Esophagus (tissue), 2 donors: Measurements from ENCODE around the gene IRF7. TPM values are rescaled to one million over a fixed set of nuclear protein-coding genes. Genes with fewer than 3 reads are reported as not detected.
A peak's percentile ranks its signal among the peaks of the same experiment; 100 is the strongest.

Source experiments
- H3K27ac ChIP-seq, 2 donors: one replicate each; pipeline ENCODE4 v1.5.1; 2013; ENCODE audit warnings: low read depth in 2 of 2, mild to moderate bottlenecking in 2 of 2, inconsistent platforms in 1 of 2, low read length in 1 of 2, moderate library complexity in 1 of 2
- H3K27me3 ChIP-seq, 2 donors: one replicate each; pipeline ENCODE4 v1.6.1; 2013; ENCODE audit warnings: low read length in 2 of 2, control low read depth in 1 of 2, mild to moderate bottlenecking in 1 of 2; ENCODE audit not compliant: insufficient read depth in 2 of 2, control insufficient read depth in 1 of 2
- H3K36me3 ChIP-seq, 2 donors: one replicate each; pipeline ENCODE4 v1.6.1; 2013; ENCODE audit warnings: low read length in 1 of 2; ENCODE audit not compliant: control insufficient read depth in 2 of 2, insufficient read depth in 2 of 2
- H3K4me1 ChIP-seq, 2 donors: one replicate each; pipeline ENCODE4 v1.6.1; 2013; ENCODE audit warnings: low read length in 1 of 2; ENCODE audit not compliant: control insufficient read depth in 2 of 2, insufficient read depth in 2 of 2
- H3K4me3 ChIP-seq, 2 donors: one replicate each; pipeline ENCODE4 v1.5.1; 2013; ENCODE audit warnings: low read length in 2 of 2, mild to moderate bottlenecking in 2 of 2, low read depth in 1 of 2, moderate library complexity in 1 of 2
- H3K9me3 ChIP-seq, 2 donors: one replicate each; pipeline ENCODE4 v1.6.1; 2013; ENCODE audit warnings: mild to moderate bottlenecking in 2 of 2, low read depth in 1 of 2, low read length in 1 of 2, moderate library complexity in 1 of 2; ENCODE audit not compliant: control insufficient read depth in 2 of 2, insufficient read depth in 1 of 2
- WGBS, 2 donors: extraction: QIAGEN DNeasy Blood & Tissue Kit; methylation state at CpG; one replicate each; pipeline ENCODE4 v1.1.7; 2013; 5-methylcytosine and 5-hydroxymethylcytosine counted together
- polyA plus RNA-seq, 2 donors: library from polyadenylated mRNA; stranded (reverse); fragments of 200-250 nt; gene quantifications; one replicate each; pipeline ENCODE4 v1.2.3, GENCODE V29; 2013
- donor health status: healthy with polysubstance abuse.
- donor health status: Bipolar disorder and iron deficiency.

IRF7 gene
- 10 to 100 TPM; 17.0 to 30.1 TPM for polyA plus RNA-seq

DNA sequence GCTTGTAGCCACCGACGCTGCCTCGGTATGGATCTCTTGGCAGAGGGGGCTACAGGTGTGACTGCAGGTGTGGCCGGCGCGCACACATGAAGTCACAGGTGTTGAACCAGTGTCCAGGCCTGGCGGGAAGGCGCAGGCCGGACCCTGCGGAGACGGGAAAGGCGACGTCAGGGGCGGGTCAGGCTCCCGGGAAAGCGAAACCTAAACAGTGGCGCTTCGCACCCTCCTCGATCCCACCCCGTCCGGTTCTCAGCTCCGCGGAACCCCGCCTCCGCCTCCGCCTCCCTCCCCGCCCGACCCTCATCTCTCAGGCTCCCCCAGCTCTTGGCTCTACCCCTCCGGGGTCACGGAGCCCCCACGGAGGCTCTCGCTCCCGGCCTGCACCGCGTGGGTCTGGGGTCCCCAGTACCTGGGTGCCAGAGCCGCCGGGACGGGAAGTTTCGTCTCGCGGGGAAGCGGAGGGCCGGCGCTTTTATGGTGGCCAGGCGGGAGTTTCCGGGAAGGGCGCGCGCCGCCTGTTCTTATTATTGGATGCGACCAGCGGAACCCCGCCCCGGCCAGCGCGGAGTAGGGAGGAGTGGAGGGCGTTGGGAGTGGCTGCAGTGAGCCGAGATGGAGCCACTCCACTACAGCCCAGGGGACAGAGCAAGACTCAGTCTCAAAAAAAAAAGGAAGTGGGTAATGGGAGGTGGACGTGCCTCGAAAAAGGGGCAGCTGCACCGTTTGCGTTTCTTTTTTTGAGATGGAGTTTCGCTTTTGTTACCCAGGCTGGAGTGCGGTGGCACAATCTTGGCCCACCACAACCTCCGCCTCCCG, at the start of gene IRF7:
Gene IRF7 (minus strand): TSS at position 447 of the 816 bp plus-strand sequence. CDS start 586 bp downstream, outside the sequence.
- Histone ChIP-seq H3K9me3 (no peaks in the 10 kb centered on the region), H3K4me3 (peak within 1 kb of the TSS; percentile 53 to 79), H3K36me3 (peaks cover 9 to 37% of the 10 kb centered on the region in 2 donors), H3K27me3 (no peaks in the 10 kb centered on the region), H3K27ac (peak within 1 kb of the TSS; percentile 97 to 100), H3K4me1 (peaks cover 22 to 31% of the 10 kb centered on the region in 2 donors)
- 3 to 4% methylated on average over 52 to 66 of the region's 66 CpGs for WGBS, 2 donors

DNA sequence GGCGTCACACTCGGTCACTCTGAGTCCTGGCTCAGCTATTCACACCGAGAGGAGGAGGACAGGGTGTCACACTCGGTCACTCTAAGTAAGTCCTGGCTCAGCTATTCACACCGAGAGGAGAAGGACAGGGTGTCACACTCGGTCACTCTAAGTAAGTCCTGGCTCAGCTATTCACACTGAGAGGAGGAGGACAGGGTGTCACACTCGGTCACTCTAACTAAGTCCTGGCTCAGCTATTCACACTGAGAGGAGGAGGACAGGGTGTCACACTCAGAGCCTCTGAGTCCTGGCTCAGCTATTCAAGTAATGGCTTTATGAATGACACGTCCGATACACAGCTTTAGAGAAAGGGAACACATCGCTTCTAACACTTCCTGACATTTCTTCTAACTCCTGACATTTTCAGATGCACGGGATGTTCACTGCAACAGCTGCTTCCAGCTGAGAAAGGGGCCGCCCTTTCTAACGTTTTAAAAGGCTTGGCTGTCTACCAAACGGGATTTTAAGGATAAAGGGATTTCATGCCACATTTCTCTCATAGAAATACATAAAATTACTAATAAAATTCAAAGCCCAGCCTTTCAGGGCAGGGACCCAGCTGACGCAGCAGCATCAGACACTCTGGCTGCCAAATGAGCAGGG, 49.4 kb upstream of the IRF7 start:
- H3K36me3 ChIP-seq, result peaks cover 0 to 22% of the 10 kb centered on the region in 2 donors
- no peaks in the 10 kb centered on the region for H3K9me3 ChIP-seq
- H3K27me3 ChIP-seq, result no peaks in the 10 kb centered on the region
- H3K4me3 ChIP-seq, result no peak overlapping the region
- peak overlapping the region; percentile 15 to 80 for H3K27ac ChIP-seq
- 58 to 73% methylated on average over 15 of the region's 15 CpGs for WGBS, 2 donors
- H3K4me1 ChIP-seq, result peaks cover 3 to 6% of the 10 kb centered on the region in 2 donors

DNA sequence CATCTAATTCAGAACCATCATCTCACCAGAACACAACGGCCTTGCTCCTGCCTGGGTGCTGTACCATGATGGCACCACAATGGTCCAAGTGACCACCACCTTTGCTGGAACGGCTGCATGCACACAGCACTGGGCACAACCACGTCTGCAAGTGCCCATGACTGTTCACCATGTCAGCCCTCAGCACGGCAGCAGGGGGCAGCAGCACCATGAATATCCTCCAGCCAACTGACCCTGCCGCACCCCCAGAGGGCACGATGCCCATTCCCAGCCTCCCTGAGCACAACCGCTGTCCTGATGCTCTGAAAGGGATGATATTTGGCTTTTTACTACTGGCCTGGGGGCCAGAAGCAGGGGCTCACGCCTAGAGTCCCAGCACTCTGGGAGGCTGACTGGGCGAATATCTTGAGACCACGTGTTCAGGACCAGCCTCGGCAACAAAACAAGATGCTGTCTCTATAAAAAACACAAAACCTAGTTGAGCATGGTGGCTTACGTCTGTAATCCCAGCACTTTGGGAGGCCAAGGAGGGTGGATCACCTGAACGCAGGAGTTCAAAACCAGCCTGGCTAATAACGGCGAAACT, 47.0 kb upstream of the IRF7 start:
- Histone ChIP-seq H3K9me3 (no peaks in the 10 kb centered on the region), H3K36me3 (peaks cover 0 to 30% of the 10 kb centered on the region in 2 donors), H3K4me1 (peaks cover 3 to 6% of the 10 kb centered on the region in 2 donors), H3K27ac (no peak overlapping the region), H3K27me3 (no peaks in the 10 kb centered on the region), H3K4me3 (no peak overlapping the region)
- 57 to 61% methylated on average over 15 of the region's 15 CpGs for WGBS, 2 donors

DNA sequence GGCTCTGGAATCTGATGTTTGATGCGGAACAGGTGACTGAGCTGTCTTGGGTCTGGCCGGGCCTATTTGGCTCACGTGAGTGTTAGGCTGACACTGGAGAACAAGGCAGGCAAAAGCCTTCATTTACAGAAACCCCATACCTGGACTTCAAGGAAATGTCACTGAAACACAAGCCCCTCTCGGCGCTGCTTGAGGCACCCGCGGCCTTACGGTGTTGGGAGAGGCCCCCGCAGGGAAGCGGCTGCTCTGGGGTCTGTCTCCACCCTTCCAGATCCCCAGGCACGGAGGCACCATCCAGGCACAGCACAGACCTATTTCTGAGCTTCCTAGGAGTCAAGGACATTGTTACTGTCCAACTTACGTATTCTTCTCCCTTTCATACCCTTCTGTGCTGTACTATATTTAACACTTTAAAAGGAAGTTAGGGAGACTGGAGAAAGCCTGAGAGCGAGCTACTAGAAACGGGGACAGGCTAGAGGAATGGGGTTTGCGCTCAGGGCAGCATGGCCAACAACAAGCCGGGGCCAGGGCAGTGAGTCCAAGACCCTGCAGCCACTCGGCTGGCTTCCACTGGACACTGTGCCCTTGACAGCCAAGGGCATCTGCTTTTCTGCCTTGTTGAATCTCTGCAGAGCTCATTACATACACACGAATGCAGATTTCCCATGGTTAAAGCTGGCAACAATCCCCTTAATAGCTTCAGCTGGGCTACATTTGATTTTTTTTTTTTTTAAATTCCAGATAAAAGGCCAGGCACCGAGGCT, 45.1 kb upstream of the IRF7 start:
- peaks cover 0 to 31% of the 10 kb centered on the region in 2 donors for H3K36me3 ChIP-seq
- peaks cover 3 to 4% of the 10 kb centered on the region in 2 donors for H3K4me1 ChIP-seq
- no peak overlapping the region for H3K4me3 ChIP-seq
- no peak overlapping the region for H3K27ac ChIP-seq
- WGBS, 2 donors, result 93 to 94% methylated on average over 19 of the region's 19 CpGs
- H3K9me3 ChIP-seq, result no peaks in the 10 kb centered on the region
- no peaks in the 10 kb centered on the region for H3K27me3 ChIP-seq

DNA sequence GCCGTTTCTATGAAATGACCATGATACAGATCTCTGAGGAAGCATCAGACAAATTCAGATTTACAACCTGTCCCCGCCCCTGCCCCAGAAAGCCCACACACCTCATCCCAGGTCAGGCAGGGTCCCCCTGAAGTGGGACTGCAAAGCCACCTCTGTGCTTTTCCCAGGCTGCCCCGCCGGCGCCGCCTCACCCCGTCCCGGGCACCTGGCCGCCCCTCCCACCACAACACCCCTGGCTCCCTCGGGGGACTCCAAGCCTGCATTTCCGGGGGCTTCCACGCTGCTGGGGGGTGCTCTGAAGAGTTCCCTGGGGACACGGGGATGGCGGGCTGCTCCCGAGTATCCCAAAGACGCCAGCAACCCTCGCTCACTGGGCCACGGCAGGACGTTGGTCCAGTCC, 44.5 kb upstream of the IRF7 start:
- Histone ChIP-seq H3K27me3 (no peaks in the 10 kb centered on the region), H3K4me1 (no peaks in the 10 kb centered on the region), H3K27ac (no peak overlapping the region), H3K9me3 (no peaks in the 10 kb centered on the region), H3K36me3 (peaks cover 0 to 30% of the 10 kb centered on the region in 2 donors), H3K4me3 (no peak overlapping the region)
- WGBS, 2 donors, result 88 to 90% methylated on average over 19 of the region's 19 CpGs

GRCh38 chr11:659532-660085, 43.9 kb upstream of the IRF7 start:
- Histone ChIP-seq H3K4me3 (no peak overlapping the region), H3K27me3 (no peaks in the 10 kb centered on the region), H3K4me1 (no peaks in the 10 kb centered on the region), H3K36me3 (peaks cover 0 to 31% of the 10 kb centered on the region in 2 donors), H3K27ac (no peak overlapping the region), H3K9me3 (no peaks in the 10 kb centered on the region)
- WGBS, 2 donors, result 87 to 89% methylated on average over 16 of the region's 16 CpGs

DNA sequence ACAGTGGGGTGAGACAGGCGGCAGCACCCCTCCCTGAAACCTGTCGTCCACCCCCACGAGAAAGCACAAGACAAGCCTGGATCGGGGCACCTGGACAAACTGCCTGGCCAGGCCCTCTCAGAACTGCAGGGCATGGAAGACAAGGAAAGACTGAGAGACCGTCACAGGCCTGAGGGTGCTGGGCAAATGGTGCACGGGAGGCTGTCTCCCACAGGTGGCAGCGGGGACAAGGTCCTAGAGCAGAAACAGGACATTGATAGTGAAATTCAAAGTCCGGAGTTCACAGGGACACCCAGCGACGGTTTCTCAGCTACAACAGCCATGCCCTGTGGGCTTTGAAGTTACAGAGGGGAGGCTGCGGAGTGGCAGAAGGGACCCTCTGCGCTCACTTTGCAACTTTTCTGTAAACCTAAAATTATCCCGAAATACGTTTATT, 42.0 kb upstream of the IRF7 start:
- no peaks in the 10 kb centered on the region for H3K9me3 ChIP-seq
- H3K4me3 ChIP-seq, result no peak overlapping the region
- H3K4me1 ChIP-seq, result no peaks in the 10 kb centered on the region
- H3K36me3 ChIP-seq, result peaks cover 0 to 31% of the 10 kb centered on the region in 2 donors
- 68 to 78% methylated on average over 14 of the region's 14 CpGs for WGBS, 2 donors
- H3K27me3 ChIP-seq, result no peaks in the 10 kb centered on the region
- no peak overlapping the region for H3K27ac ChIP-seq

- no peaks in the 10 kb centered on the region for H3K4me1 ChIP-seq
- peaks cover 0 to 31% of the 10 kb centered on the region in 2 donors for H3K36me3 ChIP-seq
- no peak overlapping the region for H3K4me3 ChIP-seq
- no peaks in the 10 kb centered on the region for H3K27me3 ChIP-seq
- no peak overlapping the region for H3K27ac ChIP-seq
- no peaks in the 10 kb centered on the region for H3K9me3 ChIP-seq
- WGBS, 2 donors, result 80 to 88% methylated on average over 7 of the region's 7 CpGs
Observed at GRCh38 chr11:656866-657265, 41.1 kb upstream of the IRF7 start.

- Histone ChIP-seq H3K4me1 (no peaks in the 10 kb centered on the region), H3K9me3 (no peaks in the 10 kb centered on the region), H3K36me3 (peaks cover 0 to 30% of the 10 kb centered on the region in 2 donors), H3K27me3 (no peaks in the 10 kb centered on the region), H3K27ac (no peak overlapping the region), H3K4me3 (no peak overlapping the region)
- WGBS, 2 donors, result 89 to 94% methylated on average over 14 of the region's 14 CpGs
Observed at GRCh38 chr11:656426-656825, 40.7 kb upstream of the IRF7 start.
